SIG-M5 (cell line): ENCODE results near the gene SDK2.

Source experiments
- DNase-seq: peaks from one replicate; lab custom pipeline; 2025; lab: John Stamatoyannopoulos, UW

The SDK2 gene

DNA sequence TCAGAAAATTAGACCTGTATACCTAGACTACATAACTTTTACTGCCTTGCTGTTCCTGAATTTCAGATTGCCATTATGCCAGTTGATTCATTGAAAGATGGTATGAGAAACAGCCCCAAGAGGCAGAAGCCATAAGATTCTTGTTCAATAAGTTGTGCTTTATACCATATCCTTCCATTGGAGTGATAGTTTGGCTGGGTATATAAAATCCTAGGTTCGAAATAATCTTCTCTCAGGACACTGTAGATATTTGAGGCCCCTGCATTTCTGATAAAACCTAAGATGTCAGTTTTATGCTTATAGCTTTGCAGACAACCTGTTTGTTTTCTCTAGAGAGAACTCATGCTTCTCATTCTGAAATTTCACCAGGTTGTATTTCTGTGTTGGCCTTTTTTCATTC lies 9.6 kb upstream of the SDK2 start:
- DNase-seq: no peak

- DNase-seq: no peak
Observed at GRCh38 chr17:73652886-73653480, 8.7 kb upstream of the SDK2 start.

DNA sequence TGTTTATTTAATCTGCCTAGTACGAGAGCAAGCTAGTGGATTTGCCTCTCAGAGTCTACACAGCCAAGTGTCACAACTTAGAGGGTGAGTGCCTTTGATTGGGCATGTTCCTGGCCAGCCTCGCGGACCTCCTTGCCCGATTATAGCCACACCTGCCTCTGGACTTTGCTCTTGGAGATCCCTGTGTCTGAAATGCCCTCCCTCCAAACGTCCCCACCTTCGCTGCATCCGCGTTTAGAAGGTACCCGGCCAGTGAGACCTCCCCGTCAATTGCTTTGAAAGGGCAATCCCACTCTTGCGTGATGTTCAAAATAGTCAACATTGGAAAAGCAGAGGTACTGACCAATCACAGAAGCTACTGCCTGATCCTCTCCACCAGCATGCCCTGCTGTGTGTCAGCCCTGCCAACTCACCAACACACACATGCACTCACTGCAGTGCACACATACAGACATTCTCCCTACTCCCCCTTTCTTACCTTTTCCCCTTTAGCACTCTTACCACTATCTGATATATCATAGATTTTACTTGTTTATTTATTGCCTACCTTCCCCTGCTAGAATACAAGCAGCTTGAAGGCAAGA lies 6.5 kb upstream of the SDK2 start:
- DNase-seq: no peak

- DNase-seq: no peak
Observed at GRCh38 chr17:73650140-73650539, 5.9 kb upstream of the SDK2 start.

DNA sequence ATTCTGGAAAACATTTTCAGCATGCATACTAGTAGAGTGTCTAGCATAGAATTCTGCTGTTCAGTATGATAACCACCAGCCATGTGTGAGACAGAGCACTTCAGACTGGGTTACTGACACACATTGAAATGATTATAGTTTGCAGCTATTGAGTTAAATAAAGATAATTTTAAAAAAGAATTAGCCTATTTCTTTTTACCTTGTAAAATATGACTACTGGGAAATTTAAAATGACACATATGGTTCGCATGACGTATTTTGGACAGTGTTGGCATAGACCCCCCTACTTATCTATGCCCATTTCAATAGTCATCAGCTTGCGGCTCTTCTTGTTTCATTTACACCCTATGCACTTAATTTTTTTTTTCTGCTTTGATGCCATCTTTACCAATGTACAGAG lies 4.7 kb upstream of the SDK2 start:
- DNase-seq: no peak

DNA sequence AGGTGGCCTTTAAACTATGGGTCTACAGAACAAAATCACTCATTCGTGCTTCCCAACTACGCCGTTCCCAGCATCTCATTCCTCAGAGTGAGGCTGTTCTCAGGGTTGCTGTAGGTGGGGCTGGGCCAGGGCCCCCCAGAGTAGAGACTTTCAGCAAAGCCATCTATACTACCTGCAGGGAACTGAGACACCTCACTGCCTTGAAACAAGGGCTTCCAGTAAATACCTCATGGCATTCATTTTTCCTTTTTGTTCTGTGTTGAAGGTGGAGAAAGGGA lies 4.2 kb upstream of the SDK2 start:
- DNase-seq: no peak

- no peak for DNase-seq
Observed at GRCh38 chr17:73647772-73648542, 3.7 kb upstream of the SDK2 start.

- DNase-seq: no peak
Observed at GRCh38 chr17:73647301-73647695, 3.1 kb upstream of the SDK2 start.

DNA sequence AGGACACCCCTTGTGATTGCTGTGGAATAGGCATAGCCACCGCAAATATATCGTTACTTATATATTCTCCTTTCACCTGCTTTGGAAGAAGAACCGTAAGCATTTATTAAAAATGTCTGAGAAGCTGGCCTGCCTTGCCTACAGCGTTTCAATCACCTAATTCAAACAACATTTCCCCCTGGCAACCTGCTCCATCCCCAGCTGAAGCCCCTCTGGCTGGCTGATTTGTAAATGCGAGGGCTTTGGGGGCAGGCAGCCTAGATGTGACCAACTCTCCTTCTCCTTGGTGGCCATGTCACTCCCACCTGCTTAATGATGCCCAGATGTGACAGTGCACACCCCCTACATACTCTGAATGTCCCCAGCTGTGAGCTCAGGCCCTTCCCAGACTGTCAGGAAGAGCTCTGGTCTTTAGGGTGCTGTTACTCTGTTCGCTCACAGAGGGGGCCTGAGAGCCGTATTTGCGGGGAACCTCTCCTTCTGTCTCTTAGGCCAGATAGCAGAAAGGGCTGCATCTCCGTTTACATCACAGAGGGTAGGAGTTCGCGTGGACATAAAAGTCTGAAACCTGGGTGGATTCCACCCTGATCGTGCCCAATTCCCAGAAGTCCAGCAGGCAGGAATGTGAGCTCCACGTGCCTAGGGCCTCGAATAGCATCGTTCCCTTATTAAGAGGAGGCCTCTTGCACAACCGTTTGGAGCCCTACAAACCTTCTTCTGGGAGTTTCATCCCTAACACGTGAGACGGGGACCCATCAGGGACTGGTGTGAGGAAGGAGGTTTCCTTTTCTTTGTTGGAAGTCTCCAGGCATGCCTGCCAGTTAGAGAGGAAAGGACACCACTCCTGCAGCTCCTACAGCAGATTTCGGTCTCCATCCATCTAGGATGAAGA lies 2.4 kb upstream of the SDK2 start:
- no peak for DNase-seq

DNA sequence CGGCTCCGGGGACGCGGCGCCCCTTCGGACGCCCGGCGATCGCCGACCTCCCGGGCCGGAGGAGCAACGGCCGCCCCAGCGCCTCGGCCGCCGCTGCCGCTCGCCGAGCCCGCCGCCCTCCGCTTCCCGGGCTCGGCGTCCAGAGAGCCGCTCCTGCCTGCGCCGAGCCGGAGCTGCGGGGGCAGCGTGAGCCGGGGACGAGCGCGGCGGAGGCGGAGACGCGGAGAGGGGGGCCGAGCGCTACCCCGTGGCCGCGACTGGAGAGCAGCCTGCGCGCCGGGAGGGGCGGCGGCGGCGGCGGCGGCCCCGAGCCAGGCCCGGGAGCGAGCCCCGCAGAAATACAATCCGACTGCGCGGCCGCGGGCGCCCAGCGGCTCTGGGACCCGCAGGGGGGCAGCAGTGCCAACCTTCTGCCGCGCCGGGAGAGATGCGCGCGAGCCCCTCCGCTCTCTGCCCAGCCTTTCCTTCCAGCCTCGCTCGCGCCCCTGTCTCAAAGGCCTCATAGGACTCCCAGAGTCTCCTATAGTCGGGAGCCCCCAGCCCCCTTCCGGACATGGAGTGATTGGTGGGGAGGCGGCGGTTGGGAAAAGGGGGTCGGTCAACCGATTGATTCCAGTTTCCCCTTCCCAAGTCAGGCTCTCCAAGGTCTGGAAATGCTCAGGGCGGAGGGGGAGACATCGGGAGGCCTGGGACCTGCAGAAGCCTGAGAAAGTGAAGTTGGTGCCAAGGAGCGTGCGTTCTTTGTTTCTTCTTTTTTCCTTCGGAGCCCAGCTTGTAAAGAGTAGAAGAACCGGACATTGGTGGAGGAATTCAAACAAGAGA lies 1.0 kb upstream of the SDK2 start:
- DNase-seq: no peak

DNA sequence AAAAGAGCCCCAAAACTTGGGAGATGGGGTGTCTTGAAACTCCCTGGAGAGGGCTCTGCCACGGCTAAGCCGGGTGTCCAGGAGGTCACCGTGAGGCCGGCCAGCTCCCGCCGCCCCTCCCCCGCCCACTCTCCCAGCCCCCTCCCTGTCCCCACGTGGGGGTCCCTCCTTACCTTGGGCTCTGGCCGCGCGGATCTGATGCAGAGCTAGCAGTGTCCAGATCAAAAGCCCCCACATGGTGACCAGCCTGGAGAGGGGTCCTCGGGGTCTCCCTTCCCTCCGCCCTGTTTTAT lies 447 bp downstream of the SDK2 start:
- DNase-seq: no peak

- no peak for DNase-seq
Observed at GRCh38 chr17:73643001-73643851, 1.0 kb downstream of the SDK2 start.

DNA sequence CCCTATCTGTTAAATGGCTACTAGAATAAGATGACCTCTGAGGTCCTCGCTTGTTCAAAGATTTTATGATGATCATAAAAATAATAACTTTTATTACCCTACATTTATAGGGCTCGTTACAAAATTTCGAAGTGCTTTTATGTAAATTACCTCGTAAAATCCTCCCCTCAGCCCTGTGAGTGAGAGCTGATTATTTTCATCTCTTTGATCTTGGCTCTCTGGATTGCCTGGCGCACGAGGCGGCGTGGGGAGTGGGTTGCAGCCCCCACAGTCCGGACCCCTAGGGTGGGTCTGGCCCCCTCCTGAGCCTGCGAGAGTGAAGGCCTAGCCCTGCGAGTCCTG lies 1.6 kb downstream of the SDK2 start:
- no peak for DNase-seq

- no peak for DNase-seq
Observed at GRCh38 chr17:73641826-73642600, 2.2 kb downstream of the SDK2 start.

DNA sequence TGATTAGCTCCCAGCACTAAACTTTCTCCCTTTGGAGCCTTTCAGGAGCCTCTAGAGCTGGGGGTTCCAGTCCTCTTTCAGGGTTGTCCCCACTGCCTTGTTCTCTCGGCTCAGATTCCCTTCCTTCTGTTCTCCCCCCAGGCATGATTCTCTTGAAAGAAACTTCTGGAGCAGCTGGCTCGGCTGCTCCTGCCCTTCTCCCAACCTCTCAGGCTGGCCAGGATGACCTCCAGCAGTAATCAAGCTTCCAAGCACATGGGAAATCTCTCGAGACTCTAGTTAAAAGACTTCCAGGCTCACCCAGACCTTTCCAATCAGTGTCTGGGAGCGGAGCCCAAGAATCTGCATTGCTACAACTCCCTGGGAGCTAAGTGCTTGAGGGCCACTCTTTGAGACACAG lies 3.6 kb downstream of the SDK2 start:
- no peak for DNase-seq

GRCh38 chr17:73639932-73640331 lies 4.3 kb downstream of the SDK2 start:
- no peak for DNase-seq

GRCh38 chr17:73639322-73639721 lies 4.9 kb downstream of the SDK2 start:
- no peak for DNase-seq

DNA sequence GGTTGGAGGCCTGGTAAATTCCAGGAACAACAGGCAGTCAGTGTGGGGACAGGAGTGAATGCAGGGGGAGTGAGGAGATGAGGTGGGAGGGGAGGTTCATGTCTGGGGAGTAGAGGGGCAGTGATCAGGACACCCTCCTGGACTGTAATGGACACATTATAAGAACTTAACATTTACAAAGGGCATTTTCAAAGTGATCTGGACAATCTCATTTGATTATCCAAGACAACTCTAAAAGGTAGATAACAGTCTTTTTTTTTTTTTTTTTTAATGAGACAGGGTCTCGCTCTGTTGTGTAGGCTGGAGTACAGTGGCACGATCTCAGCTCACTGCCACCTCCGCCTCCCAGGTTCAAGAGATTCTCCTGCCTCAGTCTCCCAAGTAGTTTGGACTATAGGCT lies 5.7 kb downstream of the SDK2 start:
- no peak for DNase-seq

GRCh38 chr17:73637866-73638265 lies 6.4 kb downstream of the SDK2 start:
- no peak for DNase-seq

DNA sequence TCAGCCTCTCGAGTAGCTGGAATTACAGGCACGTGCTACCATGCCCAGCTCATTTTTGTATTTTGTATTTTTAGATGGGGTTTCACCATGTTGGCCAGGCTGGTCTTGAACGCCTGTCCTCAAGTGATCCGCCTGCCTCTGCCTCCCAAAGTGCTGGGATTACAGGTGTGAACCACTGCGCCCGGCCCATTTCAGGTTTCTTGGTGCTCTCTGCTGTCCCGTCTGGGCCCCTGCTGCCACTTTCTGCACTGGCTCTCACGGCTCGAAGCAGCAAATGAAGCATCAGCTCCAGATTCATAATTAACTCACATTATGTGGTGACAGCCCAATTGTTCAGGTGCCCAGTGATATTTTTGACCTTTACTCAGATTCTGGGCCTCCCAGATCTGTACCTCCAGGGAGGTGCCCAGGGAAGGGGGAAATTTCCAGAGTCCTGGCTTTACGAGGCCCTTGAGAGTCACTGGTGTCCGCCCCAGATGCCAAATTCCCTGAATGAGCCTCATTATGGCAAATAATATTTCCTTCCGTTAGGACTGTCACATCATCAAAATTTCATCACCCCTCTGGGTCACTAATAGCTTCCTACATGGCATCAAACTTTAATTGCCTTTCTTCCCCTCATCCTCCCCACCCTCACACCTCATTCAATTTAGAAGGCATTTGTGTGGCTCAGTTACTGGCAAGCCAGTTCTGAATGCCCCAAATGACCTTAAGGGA lies 9.0 kb downstream of the SDK2 start:
- DNase-seq: no peak
